ENCODE measurements around the gene KLHL14. TPM values are rescaled to one million over a fixed set of nuclear protein-coding genes. Genes with fewer than 3 reads are reported as not detected.

KLHL14 gene
- total RNA-seq, 1 experiment from 2014 or later: 6.7 TPM

- H3K4me3 ChIP-seq (ENCODE audit: low read depth in 2 of 2, low read length in 2 of 2): no peak overlapping the region
- in situ Hi-C loops (cut with HindIII; ENCODE audit: low pct_unique_long_range_greater_than_20kb, low sequenced_read_pairs): no loop called here
- POLR2A ChIA-PET: no interaction called here
- intact Hi-C loops (cut with micrococcal nuclease; ENCODE audit: unreplicated experiment): no loop called here
- ATAC-seq (no peak), DNase-seq (ENCODE audit: low read depth, low spot score) (no peak)
- no TSS peak for BruUV-seq (replicated peaks)
- no peaks in the 10 kb centered on the region for H3K4me1 ChIP-seq (ENCODE audit: control insufficient read depth, insufficient read depth, low read length)
- no peak overlapping the region for H3K27ac ChIP-seq (ENCODE audit: low read length)
- no peaks in the 10 kb centered on the region for H3K9me3 ChIP-seq (ENCODE audit: control insufficient read depth, insufficient read depth, low read depth, low read length)
- H3K36me3 ChIP-seq (ENCODE audit: control insufficient read depth, insufficient read depth, low read length): no peaks in the 10 kb centered on the region; the same call in 1 of the 2 replicates
- TF ChIP-seq SIN3A (IDR thresholded peaks at IDR 0.05; ENCODE audit: borderline replicate concordance, insufficient read depth, low read depth, low read length) (no peak), TCF7L2 (IDR thresholded peaks at IDR 0.05; ENCODE audit: low read depth, low read length) (no peak), POLR2AphosphoS5 (IDR thresholded peaks at IDR 0.05; ENCODE audit: low read depth, low read length) (no peak), CTCF (IDR thresholded peaks at IDR 0.05) (no peak)
- TF ChIP-seq, protein P1, sequence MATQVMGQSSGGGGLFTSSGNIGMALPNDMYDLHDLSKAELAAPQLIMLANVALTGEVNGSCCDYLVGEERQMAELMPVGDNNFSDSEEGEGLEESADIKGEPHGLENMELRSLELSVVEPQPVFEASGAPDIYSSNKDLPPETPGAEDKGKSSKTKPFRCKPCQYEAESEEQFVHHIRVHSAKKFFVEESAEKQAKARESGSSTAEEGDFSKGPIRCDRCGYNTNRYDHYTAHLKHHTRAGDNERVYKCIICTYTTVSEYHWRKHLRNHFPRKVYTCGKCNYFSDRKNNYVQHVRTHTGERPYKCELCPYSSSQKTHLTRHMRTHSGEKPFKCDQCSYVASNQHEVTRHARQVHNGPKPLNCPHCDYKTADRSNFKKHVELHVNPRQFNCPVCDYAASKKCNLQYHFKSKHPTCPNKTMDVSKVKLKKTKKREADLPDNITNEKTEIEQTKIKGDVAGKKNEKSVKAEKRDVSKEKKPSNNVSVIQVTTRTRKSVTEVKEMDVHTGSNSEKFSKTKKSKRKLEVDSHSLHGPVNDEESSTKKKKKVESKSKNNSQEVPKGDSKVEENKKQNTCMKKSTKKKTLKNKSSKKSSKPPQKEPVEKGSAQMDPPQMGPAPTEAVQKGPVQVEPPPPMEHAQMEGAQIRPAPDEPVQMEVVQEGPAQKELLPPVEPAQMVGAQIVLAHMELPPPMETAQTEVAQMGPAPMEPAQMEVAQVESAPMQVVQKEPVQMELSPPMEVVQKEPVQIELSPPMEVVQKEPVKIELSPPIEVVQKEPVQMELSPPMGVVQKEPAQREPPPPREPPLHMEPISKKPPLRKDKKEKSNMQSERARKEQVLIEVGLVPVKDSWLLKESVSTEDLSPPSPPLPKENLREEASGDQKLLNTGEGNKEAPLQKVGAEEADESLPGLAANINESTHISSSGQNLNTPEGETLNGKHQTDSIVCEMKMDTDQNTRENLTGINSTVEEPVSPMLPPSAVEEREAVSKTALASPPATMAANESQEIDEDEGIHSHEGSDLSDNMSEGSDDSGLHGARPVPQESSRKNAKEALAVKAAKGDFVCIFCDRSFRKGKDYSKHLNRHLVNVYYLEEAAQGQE (IDR thresholded peaks at IDR 0.05; ENCODE audit: insufficient read depth in 1 of 2, low read depth in 2 of 2, low read length in 1 of 2): no peak
- CTCF ChIA-PET: no interaction called here
- no peaks in the 10 kb centered on the region for H3K27me3 ChIP-seq (ENCODE audit: control insufficient read depth, insufficient read depth, low read length)
These were observed 30.2 kb downstream of the KLHL14 start for GRCh38 chr18:32742579-32742978.

DNA sequence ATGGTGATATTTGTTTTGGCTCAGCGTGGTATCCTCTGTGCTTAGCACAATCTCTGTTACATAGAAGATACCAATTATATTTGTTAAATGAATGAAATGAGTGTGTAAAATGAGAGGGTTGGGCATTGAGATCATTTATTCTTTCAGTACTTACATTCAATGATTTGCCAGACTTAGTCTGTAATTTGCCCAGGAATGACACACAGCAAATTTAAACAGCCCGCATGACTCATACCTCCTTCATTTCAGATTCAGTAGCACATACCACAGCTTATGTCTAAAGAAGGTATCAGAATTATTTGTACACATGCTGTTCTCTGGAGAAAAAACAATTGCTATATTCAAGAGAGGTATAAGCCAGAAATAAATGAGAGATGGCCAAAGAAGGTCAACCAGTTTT lies 37.0 kb downstream of the KLHL14 start:
- Histone ChIP-seq H3K27ac (ENCODE audit: low read length) (no peak overlapping the region), H3K4me1 (ENCODE audit: control insufficient read depth, insufficient read depth, low read length) (no peaks in the 10 kb centered on the region), H3K27me3 (ENCODE audit: control insufficient read depth, insufficient read depth, low read length) (no peaks in the 10 kb centered on the region), H3K9me3 (ENCODE audit: control insufficient read depth, insufficient read depth, low read depth, low read length) (no peaks in the 10 kb centered on the region), H3K36me3 (ENCODE audit: control insufficient read depth, insufficient read depth, low read length) (no peaks in the 10 kb centered on the region), H3K4me3 (ENCODE audit: low read depth in 2 of 2, low read length in 2 of 2) (no peak overlapping the region)
- intact Hi-C loops (cut with micrococcal nuclease; ENCODE audit: unreplicated experiment) (no loop called here), in situ Hi-C loops (cut with HindIII; ENCODE audit: low pct_unique_long_range_greater_than_20kb, low sequenced_read_pairs) (no loop called here)
- ChIA-PET CTCF (no interaction called here), POLR2A (no interaction called here)
- ATAC-seq (peak; percentile 73; the same call in 1 of the 2 replicates), DNase-seq (ENCODE audit: low read depth, low spot score) (no peak)
- TF ChIP-seq SIN3A (IDR thresholded peaks at IDR 0.05; ENCODE audit: borderline replicate concordance, insufficient read depth, low read depth, low read length): no peak
- no TSS peak for BruUV-seq (replicated peaks)

- no peak overlapping the region for H3K4me3 ChIP-seq (ENCODE audit: low read depth in 2 of 2, low read length in 2 of 2)
- in situ Hi-C loops (cut with HindIII; ENCODE audit: low pct_unique_long_range_greater_than_20kb, low sequenced_read_pairs) (no loop called here), intact Hi-C loops (cut with micrococcal nuclease; ENCODE audit: unreplicated experiment) (no loop called here)
- H3K36me3 ChIP-seq (ENCODE audit: control insufficient read depth, insufficient read depth, low read length): no peaks in the 10 kb centered on the region
- BruUV-seq (replicated peaks): no TSS peak
- ChIA-PET CTCF (no interaction called here), POLR2A (no interaction called here)
- no peak for ATAC-seq
- TF ChIP-seq, protein P1 (IDR thresholded peaks at IDR 0.05; ENCODE audit: insufficient read depth in 1 of 2, low read depth in 2 of 2, low read length in 1 of 2): no peak
- TF ChIP-seq POLR2AphosphoS5 (IDR thresholded peaks at IDR 0.05; ENCODE audit: low read depth, low read length): no peak
- TF ChIP-seq SIN3A (IDR thresholded peaks at IDR 0.05; ENCODE audit: borderline replicate concordance, insufficient read depth, low read depth, low read length): no peak
- no peak for TF ChIP-seq CTCF (IDR thresholded peaks at IDR 0.05)
- TF ChIP-seq TCF7L2 (IDR thresholded peaks at IDR 0.05; ENCODE audit: low read depth, low read length): no peak
- H3K27me3 ChIP-seq (ENCODE audit: control insufficient read depth, insufficient read depth, low read length): no peaks in the 10 kb centered on the region
- H3K4me1 ChIP-seq (ENCODE audit: control insufficient read depth, insufficient read depth, low read length): no peaks in the 10 kb centered on the region
- no peak for DNase-seq (ENCODE audit: low read depth, low spot score)
- no peak overlapping the region for H3K27ac ChIP-seq (ENCODE audit: low read length)
- H3K9me3 ChIP-seq (ENCODE audit: control insufficient read depth, insufficient read depth, low read depth, low read length): no peaks in the 10 kb centered on the region
These were observed 38.4 kb downstream of the KLHL14 start for GRCh38 chr18:32734442-32734841.
